Fibroblast of lung (primary cell): ENCODE measurements around the gene GLRA2. TPM values are rescaled to one million over a fixed set of nuclear protein-coding genes. Genes with fewer than 3 reads are reported as not detected.
A peak's percentile ranks its signal among the peaks of the same experiment; 100 is the strongest.

Source experiments
- DNase-seq, 2 donors: peaks; one replicate each; pipeline versions ENCODE4 v3.0.0 to v3.0.0-alpha.2; 2010; ENCODE audit warnings: low read depth in 2 of 2
- H2AFZ ChIP-seq: 2 replicates; pipeline ENCODE4 v1.5.1; 2012; ENCODE audit warnings: low read length, control low read depth, inconsistent platforms
- H3K27ac ChIP-seq: 2 replicates; pipeline ENCODE4 v1.5.1; 2011; ENCODE audit warnings: low read length, control low read depth; ENCODE audit not compliant: insufficient read depth
- H3K27me3 ChIP-seq: 2 replicates; pipeline ENCODE4 v1.5.1; 2011; ENCODE audit warnings: mild to moderate bottlenecking, low read length; ENCODE audit not compliant: control insufficient read depth, insufficient read depth
- H3K36me3 ChIP-seq: 2 replicates; pipeline ENCODE4 v1.5.1; 2011; ENCODE audit warnings: low read length; ENCODE audit not compliant: control insufficient read depth, insufficient read depth
- H3K4me1 ChIP-seq: 2 replicates; pipeline ENCODE4 v1.5.1; 2011; ENCODE audit warnings: low read length; ENCODE audit not compliant: control insufficient read depth, insufficient read depth; ENCODE audit errors: extremely low read depth
- H3K4me2 ChIP-seq: 2 replicates; pipeline ENCODE4 v1.5.1; 2011; ENCODE audit warnings: low read length, control low read depth; ENCODE audit not compliant: insufficient read depth; ENCODE audit errors: extremely low read depth
- H3K4me3 ChIP-seq, 4 experiments: fragments of 200-600 bp in 1 of 4; sonication (generic) in 1 of 4; replicated peaks in 1 of 4; 2 replicates each; pipeline ENCODE4 v1.5.1; 2011 to 2016; ENCODE audit warnings: low read length in 4 of 4, low read depth in 3 of 4, mild to moderate bottlenecking in 3 of 4, control low read depth in 2 of 4, inconsistent platforms in 1 of 4, mixed read lengths in 1 of 4; ENCODE audit not compliant: insufficient read depth in 1 of 4; ENCODE audit errors: control extremely low read depth in 1 of 4
- H3K79me2 ChIP-seq: 2 replicates; pipeline ENCODE4 v1.5.1; 2012; ENCODE audit warnings: mild to moderate bottlenecking, low read length, inconsistent platforms; ENCODE audit not compliant: control insufficient read depth, insufficient read depth
- H3K9ac ChIP-seq: 2 replicates; pipeline ENCODE4 v1.5.1; 2011; ENCODE audit warnings: mild to moderate bottlenecking, low read length, control low read depth; ENCODE audit not compliant: insufficient read depth
- H3K9me3 ChIP-seq: 2 replicates; pipeline ENCODE4 v1.5.1; 2012; ENCODE audit warnings: low read depth, low read length; ENCODE audit not compliant: control insufficient read depth, insufficient read depth
- H4K20me1 ChIP-seq: 2 replicates; pipeline ENCODE4 v1.5.1; 2011; ENCODE audit warnings: low read length; ENCODE audit not compliant: control insufficient read depth, insufficient read depth; ENCODE audit errors: extremely low read depth
- CTCF ChIP-seq, 2 donors: IDR thresholded peaks in 1 of 2; conservative IDR thresholded peaks in 1 of 2; 1 replicate in 1 of 2; 2 replicates in 1 of 2; pipeline ENCODE4 v1.5.1; 2011 to 2012; ENCODE audit warnings: low read length in 2 of 2, control low read depth in 1 of 2, inconsistent platforms in 1 of 2, low read depth in 1 of 2, mild to moderate bottlenecking in 1 of 2
- EZH2 ChIP-seq: IDR thresholded peaks from 2 replicates; pipeline ENCODE4 v1.5.1; 2012; ENCODE audit warnings: low read length, control low read depth, mild to moderate bottlenecking; ENCODE audit errors: missing control alignments
- polyA plus RNA-seq, 2 donors: library from polyadenylated mRNA; depleted of rRNA in 1 of 2; stranded (reverse) in 1 of 2; unstranded in 1 of 2; fragments of >200 nt; gene quantifications; 2 replicates each; pipeline ENCODE4 v1.2.1, GENCODE V29; 2011 to 2012; ENCODE audit warnings: missing spikeins in 1 of 2
- total RNA-seq: library from RNA; depleted of rRNA; stranded (reverse); fragments of >200 nt; gene quantifications from 2 replicates; pipeline ENCODE4 v1.2.1, GENCODE V29; 2014

The GLRA2 gene
- total and polyA plus RNA-seq, 2 donors (not counting 1 experiment from before 2014, with no cell fraction given), result not detected

DNA sequence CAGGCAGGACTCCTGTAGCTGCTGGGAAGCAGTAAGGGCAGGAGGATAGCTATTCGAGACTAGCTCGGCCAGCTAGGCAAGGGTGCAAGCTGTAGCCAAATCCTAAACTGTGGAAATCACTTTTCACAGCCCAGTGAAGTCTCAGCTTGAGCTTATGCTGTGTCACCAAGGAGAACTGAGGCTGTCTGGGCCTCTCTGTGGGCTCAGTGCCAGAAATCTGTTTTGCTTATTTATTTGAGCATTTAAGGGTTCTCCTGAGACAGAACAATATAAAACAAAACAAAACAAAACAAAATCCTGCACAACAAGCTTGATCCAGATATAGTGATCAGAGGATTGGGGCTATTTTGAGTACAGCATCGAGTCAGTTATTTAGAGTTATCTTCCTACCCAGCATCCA lies 246.1 kb downstream of the GLRA2 start:
- Histone ChIP-seq H3K4me2 (no peak overlapping the region), H3K27ac (no peak overlapping the region), H3K36me3 (no peaks in the 10 kb centered on the region), H3K9me3 (no peaks in the 10 kb centered on the region), H3K4me3 (no peak overlapping the region), H3K9ac (no peak overlapping the region), H4K20me1 (no peaks in the 10 kb centered on the region), H2AFZ (no peak overlapping the region), H3K27me3 (no peaks in the 10 kb centered on the region), H3K79me2 (no peaks in the 10 kb centered on the region), H3K4me1 (no peaks in the 10 kb centered on the region)
- no peak for TF ChIP-seq EZH2
- no peak for TF ChIP-seq CTCF (conservative IDR thresholded peaks at IDR 0.05 in 1 of 2, IDR thresholded peaks at IDR 0.05 in 1 of 2; ENCODE audit: low read depth in 1 of 2, low read length in 2 of 2)
- no peak for DNase-seq

GRCh38 chrX:14776901-14777300 lies 247.6 kb downstream of the GLRA2 start:
- Histone ChIP-seq H2AFZ (no peak overlapping the region), H3K79me2 (no peaks in the 10 kb centered on the region), H3K36me3 (no peaks in the 10 kb centered on the region), H3K9me3 (no peaks in the 10 kb centered on the region), H3K9ac (no peak overlapping the region), H3K4me3 (no peak overlapping the region), H4K20me1 (no peaks in the 10 kb centered on the region), H3K4me1 (no peaks in the 10 kb centered on the region), H3K27me3 (no peaks in the 10 kb centered on the region), H3K27ac (no peak overlapping the region), H3K4me2 (no peak overlapping the region)
- peak in 1 of 2 donors; percentile 42 for DNase-seq
- TF ChIP-seq CTCF (conservative IDR thresholded peaks at IDR 0.05 in 1 of 2, IDR thresholded peaks at IDR 0.05 in 1 of 2; ENCODE audit: low read depth in 1 of 2, low read length in 2 of 2), result no peak
- TF ChIP-seq EZH2, result no peak

GRCh38 chrX:14777525-14777924 lies 248.2 kb downstream of the GLRA2 start:
- no peak overlapping the region for H3K9ac ChIP-seq
- TF ChIP-seq CTCF (conservative IDR thresholded peaks at IDR 0.05 in 1 of 2, IDR thresholded peaks at IDR 0.05 in 1 of 2; ENCODE audit: low read depth in 1 of 2, low read length in 2 of 2) (no peak), EZH2 (no peak)
- peak; percentile 23 to 57 for DNase-seq
- H3K4me1 ChIP-seq, result no peaks in the 10 kb centered on the region
- no peaks in the 10 kb centered on the region for H4K20me1 ChIP-seq
- H3K79me2 ChIP-seq, result no peaks in the 10 kb centered on the region
- H3K9me3 ChIP-seq, result no peaks in the 10 kb centered on the region
- H3K4me2 ChIP-seq, result no peak overlapping the region
- H3K27me3 ChIP-seq, result no peaks in the 10 kb centered on the region
- no peak overlapping the region for H3K4me3 ChIP-seq
- no peaks in the 10 kb centered on the region for H3K36me3 ChIP-seq
- no peak overlapping the region for H2AFZ ChIP-seq
- H3K27ac ChIP-seq, result no peak overlapping the region
